H9 (cell line): ENCODE measurements around the gene ENAM. TPM values are rescaled to one million over a fixed set of nuclear protein-coding genes. Genes with fewer than 3 reads are reported as not detected.
"Not testable (repeated sequence)": the region's sequence is repeated elsewhere in the genome, so short reads cannot be mapped to it uniquely, and the experiment has no call there.

ENCODE experiments used
- DNase-seq: peaks from one replicate; pipeline ENCODE4 v3.0.0-alpha.2; 2017
- H2AFZ ChIP-seq: one replicate; pipeline ENCODE4 v1.6.1; 2013; ENCODE audit warnings: mild to moderate bottlenecking, low read length, control low read depth, moderate library complexity
- H2AK5ac ChIP-seq: 2 replicates; pipeline ENCODE4 v1.6.1; 2013; ENCODE audit warnings: low read length, control low read depth, mixed read lengths; ENCODE audit not compliant: insufficient read length
- H2BK120ac ChIP-seq: one replicate; pipeline ENCODE4 v1.6.1; 2013; ENCODE audit warnings: low read depth, mild to moderate bottlenecking, low read length, control low read depth, inconsistent platforms; ENCODE audit not compliant: poor library complexity, severe bottlenecking
- H2BK12ac ChIP-seq: 2 replicates; pipeline ENCODE4 v1.6.1; 2013; ENCODE audit warnings: low read length, control low read depth, mixed read lengths, low read depth; ENCODE audit not compliant: insufficient read length
- H2BK15ac ChIP-seq: 2 replicates; pipeline ENCODE4 v1.6.1; 2013; ENCODE audit warnings: low read depth, low read length, control low read depth
- H2BK20ac ChIP-seq: one replicate; pipeline ENCODE4 v1.6.1; 2013; ENCODE audit warnings: low read depth, mild to moderate bottlenecking, low read length, control low read depth, inconsistent platforms; ENCODE audit not compliant: poor library complexity, severe bottlenecking
- H2BK5ac ChIP-seq: 2 replicates; pipeline ENCODE4 v1.6.1; 2013; ENCODE audit warnings: low read length, control low read depth, mixed read lengths; ENCODE audit not compliant: insufficient read length
- H3K14ac ChIP-seq: 2 replicates; pipeline ENCODE4 v1.6.1; 2013; ENCODE audit warnings: low read length, control low read depth; ENCODE audit not compliant: insufficient read depth
- H3K18ac ChIP-seq: 2 replicates; pipeline ENCODE4 v1.6.1; 2013; ENCODE audit warnings: low read depth, mild to moderate bottlenecking, mixed read lengths, low read length, control low read depth; ENCODE audit not compliant: insufficient read length
- H3K23ac ChIP-seq: 2 replicates; pipeline ENCODE4 v1.6.1; 2013; ENCODE audit warnings: low read length, control low read depth, mixed read lengths, low read depth; ENCODE audit not compliant: insufficient read length
- H3K23me2 ChIP-seq: 2 replicates; pipeline ENCODE4 v1.6.1; 2013; ENCODE audit warnings: low read depth, mild to moderate bottlenecking, mixed read lengths, low read length, control low read depth; ENCODE audit not compliant: insufficient read length, poor library complexity, severe bottlenecking
- H3K27ac ChIP-seq: 2 replicates; pipeline ENCODE4 v1.5.1; 2013; ENCODE audit warnings: low read length, control low read depth, mixed read lengths, low read depth; ENCODE audit not compliant: insufficient read length
- H3K27me3 ChIP-seq: 2 replicates; pipeline ENCODE4 v1.6.1; 2013; ENCODE audit warnings: low read length, control low read depth, inconsistent platforms; ENCODE audit not compliant: insufficient read depth
- H3K4ac ChIP-seq: 2 replicates; pipeline ENCODE4 v1.6.1; 2013; ENCODE audit warnings: low read depth, mild to moderate bottlenecking, control low read depth, inconsistent platforms, low read length, moderate library complexity
- H3K4me1 ChIP-seq: 2 replicates; pipeline ENCODE4 v1.6.1; 2013; ENCODE audit warnings: low read length, control low read depth, inconsistent platforms; ENCODE audit not compliant: insufficient read depth
- H3K4me2 ChIP-seq: 2 replicates; pipeline ENCODE4 v1.6.1; 2013; ENCODE audit warnings: low read length, control low read depth, mixed read lengths; ENCODE audit not compliant: insufficient read length, insufficient read depth
- H3K56ac ChIP-seq: 2 replicates; pipeline ENCODE4 v1.6.1; 2013; ENCODE audit warnings: low read depth, mild to moderate bottlenecking, mixed read lengths, low read length, control low read depth; ENCODE audit not compliant: insufficient read length
- H3K79me1 ChIP-seq: 2 replicates; pipeline ENCODE4 v1.6.1; 2013; ENCODE audit warnings: low read depth, mild to moderate bottlenecking, moderate library complexity, low read length, control low read depth, inconsistent platforms; ENCODE audit not compliant: insufficient read depth, poor library complexity, severe bottlenecking
- H3K79me2 ChIP-seq: 2 replicates; pipeline ENCODE4 v1.6.1; 2013; ENCODE audit warnings: low read length, control low read depth, inconsistent platforms; ENCODE audit not compliant: insufficient read depth
- H3K9ac ChIP-seq: 2 replicates; pipeline ENCODE4 v1.6.1; 2013; ENCODE audit warnings: low read length, control low read depth, mixed read lengths; ENCODE audit not compliant: insufficient read length; ENCODE audit errors: extremely low read depth
- H3K9me3 ChIP-seq: one replicate; pipeline ENCODE4 v1.6.1; 2013; ENCODE audit warnings: low read depth, low read length, inconsistent platforms; ENCODE audit not compliant: control insufficient read depth
- H3T11ph ChIP-seq: one replicate; pipeline ENCODE4 v1.6.1; 2013; ENCODE audit warnings: mild to moderate bottlenecking, low read length, control low read depth, inconsistent platforms
- H4K20me1 ChIP-seq: one replicate; pipeline ENCODE4 v1.6.1; 2013; ENCODE audit not compliant: control insufficient read depth, insufficient read length, insufficient read depth
- H4K5ac ChIP-seq: 2 replicates; pipeline ENCODE4 v1.6.1; 2013; ENCODE audit warnings: low read depth, mild to moderate bottlenecking, mixed read lengths, low read length, control low read depth; ENCODE audit not compliant: insufficient read length
- H4K8ac ChIP-seq: replicated peaks from 2 replicates; pipeline ENCODE4 v1.6.1; 2013; ENCODE audit warnings: low read length, control low read depth, mixed read lengths, low read depth; ENCODE audit not compliant: insufficient read length
- H4K91ac ChIP-seq: 2 replicates; pipeline ENCODE4 v1.6.1; 2013; ENCODE audit warnings: low read depth, mild to moderate bottlenecking, moderate library complexity, mixed read lengths, low read length, control low read depth; ENCODE audit not compliant: insufficient read length
- H3K27ac Mint-ChIP-seq, 3 experiments: 2 replicates in 2 of 3; 3 replicates in 1 of 3; pipeline ENCODE4 v1.8.0; 2020 to 2021; ENCODE audit warnings: mixed read lengths in 3 of 3, mild to moderate bottlenecking in 1 of 3, moderate library complexity in 1 of 3
- H3K27me3 Mint-ChIP-seq: 2 replicates; pipeline ENCODE4 v1.8.0; 2021; ENCODE audit warnings: low read depth, mild to moderate bottlenecking, moderate library complexity, mixed read lengths
- H3K36me3 Mint-ChIP-seq, 3 experiments: 2 replicates in 2 of 3; 3 replicates in 1 of 3; pipeline ENCODE4 v1.8.0; 2020 to 2021; ENCODE audit warnings: low read depth in 3 of 3, mixed read lengths in 3 of 3; ENCODE audit not compliant: insufficient read depth in 1 of 3
- H3K4me1 Mint-ChIP-seq, 2 experiments: 2 replicates each; pipeline ENCODE4 v1.8.0; 2020; ENCODE audit warnings: mixed read lengths in 2 of 2
- H3K4me3 Mint-ChIP-seq, 2 experiments: 2 replicates in 1 of 2; 3 replicates in 1 of 2; pipeline ENCODE4 v1.8.0; 2020 to 2021; ENCODE audit warnings: mild to moderate bottlenecking in 2 of 2, mixed read lengths in 2 of 2, moderate library complexity in 1 of 2
- H3K9me3 Mint-ChIP-seq, 2 experiments: 2 replicates in 1 of 2; 3 replicates in 1 of 2; pipeline ENCODE4 v1.8.0; 2020; ENCODE audit warnings: mild to moderate bottlenecking in 2 of 2, mixed read lengths in 2 of 2, moderate library complexity in 1 of 2
- WGBS: extraction: QIAGEN DNeasy Blood & Tissue Kit; methylation state at CpG from one replicate; pipeline ENCODE4 v1.1.7; 2013; ENCODE audit warnings: missing lambda C conversion rate, low lambda C conversion rate, mixed read lengths; ENCODE audit not compliant: insufficient read length; ENCODE audit errors: extremely low coverage; 5-methylcytosine and 5-hydroxymethylcytosine counted together
- total RNA-seq: library from RNA; stranded (reverse); gene quantifications from 2 replicates; pipeline ENCODE4 v1.2.1, GENCODE V29; 2021
- TF ChIP-seq, protein P1 (sequence below): fragments of 200-600 bp; sonication (generic); conservative IDR thresholded peaks from 3 replicates; pipeline ENCODE4 v1.8.0; 2021; ENCODE audit warnings: antibody characterized with exemption, mild to moderate bottlenecking

The ENAM gene
- total RNA-seq, 1 experiment from 2014 or later, result not detected

- Mint-ChIP-seq H3K4me1 (no peaks in the 10 kb centered on the region), H3K27me3 (no peaks in the 10 kb centered on the region), H3K4me3 (no peak overlapping the region), H3K36me3 (no peaks in the 10 kb centered on the region), H3K9me3 (no peaks in the 10 kb centered on the region), H3K27ac (no peak overlapping the region)
- H3K4me1 ChIP-seq, result no peaks in the 10 kb centered on the region
- H3K18ac ChIP-seq, result no peak overlapping the region
- DNase-seq, result no peak
- no peak overlapping the region for H3K14ac ChIP-seq
- no peak overlapping the region for H2AFZ ChIP-seq
- no peak overlapping the region for H3K27ac ChIP-seq
- no peak overlapping the region for H3K23ac ChIP-seq
- TF ChIP-seq, protein P1, sequence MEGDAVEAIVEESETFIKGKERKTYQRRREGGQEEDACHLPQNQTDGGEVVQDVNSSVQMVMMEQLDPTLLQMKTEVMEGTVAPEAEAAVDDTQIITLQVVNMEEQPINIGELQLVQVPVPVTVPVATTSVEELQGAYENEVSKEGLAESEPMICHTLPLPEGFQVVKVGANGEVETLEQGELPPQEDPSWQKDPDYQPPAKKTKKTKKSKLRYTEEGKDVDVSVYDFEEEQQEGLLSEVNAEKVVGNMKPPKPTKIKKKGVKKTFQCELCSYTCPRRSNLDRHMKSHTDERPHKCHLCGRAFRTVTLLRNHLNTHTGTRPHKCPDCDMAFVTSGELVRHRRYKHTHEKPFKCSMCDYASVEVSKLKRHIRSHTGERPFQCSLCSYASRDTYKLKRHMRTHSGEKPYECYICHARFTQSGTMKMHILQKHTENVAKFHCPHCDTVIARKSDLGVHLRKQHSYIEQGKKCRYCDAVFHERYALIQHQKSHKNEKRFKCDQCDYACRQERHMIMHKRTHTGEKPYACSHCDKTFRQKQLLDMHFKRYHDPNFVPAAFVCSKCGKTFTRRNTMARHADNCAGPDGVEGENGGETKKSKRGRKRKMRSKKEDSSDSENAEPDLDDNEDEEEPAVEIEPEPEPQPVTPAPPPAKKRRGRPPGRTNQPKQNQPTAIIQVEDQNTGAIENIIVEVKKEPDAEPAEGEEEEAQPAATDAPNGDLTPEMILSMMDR, result no peak
- H4K8ac ChIP-seq, result no peak overlapping the region
- WGBS, result no CpG with 5 or more reads among the region's 4 CpGs
- H4K91ac ChIP-seq, result no peak overlapping the region
- no peak overlapping the region for H2BK5ac ChIP-seq
- no peak overlapping the region for H2BK120ac ChIP-seq
- no peak overlapping the region for H3K56ac ChIP-seq
- no peaks in the 10 kb centered on the region for H3K27me3 ChIP-seq
- no peaks in the 10 kb centered on the region for H3K9me3 ChIP-seq
- H4K5ac ChIP-seq, result no peak overlapping the region
- H3T11ph ChIP-seq, result no peak overlapping the region
- H2BK20ac ChIP-seq, result no peak overlapping the region
- H4K20me1 ChIP-seq, result no peaks in the 10 kb centered on the region
- H3K79me2 ChIP-seq, result no peaks in the 10 kb centered on the region
- H3K4me2 ChIP-seq, result no peak overlapping the region
- H2BK15ac ChIP-seq, result no peak overlapping the region
- no peaks in the 10 kb centered on the region for H3K23me2 ChIP-seq
- no peaks in the 10 kb centered on the region for H3K79me1 ChIP-seq
- no peak overlapping the region for H2BK12ac ChIP-seq
- H3K4ac ChIP-seq, result no peak overlapping the region
- no peak overlapping the region for H2AK5ac ChIP-seq
- H3K9ac ChIP-seq, result no peak overlapping the region
These were observed 31.6 kb downstream of the ENAM start for GRCh38 chr4:70660106-70660505.

DNA sequence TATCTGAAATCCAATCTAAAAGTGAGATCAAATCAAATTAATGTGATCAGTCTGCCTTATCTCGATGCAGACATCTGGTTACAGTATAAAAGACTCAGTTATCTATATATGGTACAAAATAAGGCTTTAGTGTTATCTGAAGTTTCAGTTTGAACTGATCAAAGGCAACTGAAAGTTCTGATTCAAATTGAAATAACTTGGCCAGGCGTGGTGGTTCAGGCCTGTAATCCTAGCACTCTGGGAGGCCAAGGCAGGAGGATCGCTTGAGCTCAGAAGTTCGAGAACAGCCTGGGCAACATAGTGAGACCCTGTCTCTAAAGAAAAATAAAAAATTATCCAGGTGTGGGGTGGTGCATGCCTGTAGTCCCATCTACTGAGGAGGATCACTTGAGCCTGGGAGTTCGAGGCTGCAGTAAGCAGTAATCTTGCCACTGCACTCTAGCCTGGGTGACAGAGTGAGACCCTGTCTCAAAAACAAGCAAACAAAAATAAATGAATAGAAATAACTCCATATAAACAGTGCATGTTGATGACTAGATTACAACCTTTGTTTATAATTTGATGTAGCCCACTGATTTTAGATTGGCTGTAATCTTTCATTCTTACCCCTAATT lies 32.9 kb downstream of the ENAM start:
- not testable (repeated sequence) for H3K27me3 ChIP-seq, H3K27ac ChIP-seq, H3K4ac ChIP-seq, H4K20me1 ChIP-seq, H3K27ac Mint-ChIP-seq, H3K4me3 Mint-ChIP-seq, H4K8ac ChIP-seq, H4K5ac ChIP-seq, H2BK120ac ChIP-seq, H3K36me3 Mint-ChIP-seq, H3K4me2 ChIP-seq, H3K27me3 Mint-ChIP-seq, H3K23me2 ChIP-seq, H2AFZ ChIP-seq, H3K4me1 Mint-ChIP-seq, H3K9me3 ChIP-seq, H2AK5ac ChIP-seq, H2BK15ac ChIP-seq, H3K9ac ChIP-seq, H3K79me1 ChIP-seq, H3K79me2 ChIP-seq, H2BK12ac ChIP-seq, H3K14ac ChIP-seq, H2BK5ac ChIP-seq, H3K4me1 ChIP-seq, H3K23ac ChIP-seq, H3K56ac ChIP-seq, H3K9me3 Mint-ChIP-seq, H3K18ac ChIP-seq, H4K91ac ChIP-seq, H2BK20ac ChIP-seq, DNase-seq, H3T11ph ChIP-seq
- no CpG with 5 or more reads among the region's 5 CpGs for WGBS
